SH-SY5Y (cell line): ENCODE results near the gene ACBD7.

ENCODE experiments used
- GATA2 ChIP-seq: IDR thresholded peaks from 2 replicates; pipeline ENCODE4 v1.6.1; 2011; ENCODE audit warnings: mild to moderate bottlenecking, low read depth, low read length
- GATA3 ChIP-seq: IDR thresholded peaks from 2 replicates; pipeline ENCODE4 v1.6.1; 2011; ENCODE audit warnings: low read depth, mild to moderate bottlenecking, low read length, moderate library complexity

DNA sequence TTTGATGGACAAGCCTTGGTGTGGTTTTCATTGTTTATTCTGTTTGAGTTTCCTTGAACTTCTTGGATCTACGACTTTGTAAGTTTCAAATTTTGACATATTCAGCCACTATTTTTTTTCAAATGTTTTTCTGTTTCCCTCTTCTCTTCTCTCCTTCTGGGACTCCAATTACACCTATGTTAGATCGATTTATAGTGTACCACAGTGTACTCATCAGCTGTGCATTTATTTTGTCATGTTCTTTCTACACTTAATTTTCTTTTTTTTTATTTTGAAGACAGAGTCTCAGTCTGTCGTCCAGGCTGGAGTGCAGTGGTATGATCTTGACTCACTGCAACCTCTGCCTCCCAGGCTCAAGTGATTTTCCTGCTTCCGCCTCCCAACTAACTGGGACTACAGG, 28.7 kb downstream of the ACBD7 start:
- TF ChIP-seq GATA2 (no peak), GATA3 (no peak)
